SU-DHL-6 (cell line): ENCODE data around the gene OR3A1.

ENCODE experiments used
- CTCF ChIP-seq: fragments of 200-600 bp; sonication (generic); IDR thresholded peaks from one replicate; pipeline ENCODE4 v1.5.1; 2017; ENCODE audit warnings: antibody characterized with exemption, mild to moderate bottlenecking, low read length, moderate library complexity; ENCODE audit not compliant: insufficient read depth, poor library complexity, severe bottlenecking
- EZH2phosphoT487 ChIP-seq: fragments of 200-600 bp; sonication (generic), shearing (Covaris generic); conservative IDR thresholded peaks from 2 replicates; pipeline ENCODE4 v1.6.1; 2018; ENCODE audit warnings: mild to moderate bottlenecking, antibody characterized with exemption, low read length, moderate library complexity, mixed read lengths

GRCh38 chr17:3335876-3336275 is 37.7 kb upstream of the OR3A1 start:
- TF ChIP-seq CTCF (no peak), EZH2phosphoT487 (no peak)
